Hepatocyte (in vitro differentiated cells): ENCODE data around the gene RHOH.

Experiments used
- EZH2 ChIP-seq: fragments of 200-600 bp; sonication (generic); IDR thresholded peaks from 2 replicates; pipeline ENCODE4 v1.6.1; 2016; ENCODE audit warnings: antibody characterized with exemption, mild to moderate bottlenecking, borderline replicate concordance
- TF ChIP-seq, protein P1 (sequence below): fragments of 200-600 bp; sonication (generic); IDR thresholded peaks from 2 replicates; pipeline ENCODE4 v1.5.1; 2016; ENCODE audit warnings: antibody characterized with exemption, mild to moderate bottlenecking; ENCODE audit not compliant: poor library complexity

DNA sequence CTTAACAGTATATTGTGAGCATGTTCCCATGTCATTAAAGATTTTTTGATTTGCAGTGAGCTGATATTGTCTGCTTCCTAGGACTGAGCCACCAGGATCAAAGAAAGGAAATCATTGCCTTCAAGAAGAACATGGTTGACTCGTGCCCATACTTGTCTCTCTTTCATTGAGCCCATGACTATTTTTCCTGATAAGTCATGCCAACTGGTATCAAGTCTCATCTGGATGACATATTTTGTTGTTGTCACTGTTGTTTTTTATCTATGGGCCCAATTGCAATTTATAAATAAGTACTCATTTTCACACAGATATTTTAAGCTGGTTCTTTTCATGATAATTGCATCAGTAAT lies 10.2 kb upstream of the RHOH start:
- no peak for TF ChIP-seq EZH2
- TF ChIP-seq, protein P1, sequence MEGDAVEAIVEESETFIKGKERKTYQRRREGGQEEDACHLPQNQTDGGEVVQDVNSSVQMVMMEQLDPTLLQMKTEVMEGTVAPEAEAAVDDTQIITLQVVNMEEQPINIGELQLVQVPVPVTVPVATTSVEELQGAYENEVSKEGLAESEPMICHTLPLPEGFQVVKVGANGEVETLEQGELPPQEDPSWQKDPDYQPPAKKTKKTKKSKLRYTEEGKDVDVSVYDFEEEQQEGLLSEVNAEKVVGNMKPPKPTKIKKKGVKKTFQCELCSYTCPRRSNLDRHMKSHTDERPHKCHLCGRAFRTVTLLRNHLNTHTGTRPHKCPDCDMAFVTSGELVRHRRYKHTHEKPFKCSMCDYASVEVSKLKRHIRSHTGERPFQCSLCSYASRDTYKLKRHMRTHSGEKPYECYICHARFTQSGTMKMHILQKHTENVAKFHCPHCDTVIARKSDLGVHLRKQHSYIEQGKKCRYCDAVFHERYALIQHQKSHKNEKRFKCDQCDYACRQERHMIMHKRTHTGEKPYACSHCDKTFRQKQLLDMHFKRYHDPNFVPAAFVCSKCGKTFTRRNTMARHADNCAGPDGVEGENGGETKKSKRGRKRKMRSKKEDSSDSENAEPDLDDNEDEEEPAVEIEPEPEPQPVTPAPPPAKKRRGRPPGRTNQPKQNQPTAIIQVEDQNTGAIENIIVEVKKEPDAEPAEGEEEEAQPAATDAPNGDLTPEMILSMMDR = no peak
